Neural cell (in vitro differentiated cells): Measurements from ENCODE around the gene IQGAP2. TPM values are rescaled to one million over a fixed set of nuclear protein-coding genes. Genes with fewer than 3 reads are reported as not detected.

ENCODE experiments used
- H2AFZ ChIP-seq: fragments of 200-600, 300-800 bp; sonication (generic), shearing (Covaris generic); 2 replicates; pipeline ENCODE4 v1.6.0; 2014; ENCODE audit warnings: low read depth, mild to moderate bottlenecking, antibody characterized with exemption, low read length, moderate library complexity
- H3F3A ChIP-seq: fragments of 200-600 bp; shearing (Covaris generic); 2 replicates; pipeline ENCODE4 v1.6.1; 2016; ENCODE audit warnings: mild to moderate bottlenecking, moderate library complexity, mixed read lengths, antibody characterized with exemption, low read length; ENCODE audit not compliant: insufficient read depth, poor library complexity, severe bottlenecking
- H3K27ac ChIP-seq: fragments of 200-600, 300-800 bp; sonication (generic), shearing (Covaris generic); 2 replicates; pipeline ENCODE4 v1.5.1; 2014; ENCODE audit warnings: mild to moderate bottlenecking, low read length, moderate library complexity
- H3K27me3 ChIP-seq: fragments of 300-800, 200-600 bp; sonication (generic), shearing (Covaris generic); 2 replicates; pipeline ENCODE4 v1.6.0; 2014; ENCODE audit warnings: mild to moderate bottlenecking, low read depth, low read length, moderate library complexity; ENCODE audit not compliant: insufficient read depth
- H3K36me3 ChIP-seq: fragments of 300-800, 200-600 bp; sonication (generic), shearing (Covaris generic); 2 replicates; pipeline ENCODE4 v1.5.1; 2014; ENCODE audit warnings: mild to moderate bottlenecking, antibody characterized with exemption, low read length, moderate library complexity; ENCODE audit not compliant: insufficient read depth
- H3K4me2 ChIP-seq: fragments of 300-800, 200-600 bp; sonication (generic), shearing (Covaris generic); 2 replicates; pipeline ENCODE4 v1.6.0; 2014; ENCODE audit warnings: mild to moderate bottlenecking, low read length
- H3K4me3 ChIP-seq: fragments of 300-800, 200-600 bp; sonication (generic), shearing (Covaris generic); 2 replicates; pipeline ENCODE4 v1.5.1; 2014; ENCODE audit warnings: mild to moderate bottlenecking, low read length, moderate library complexity
- H3K79me2 ChIP-seq: fragments of 200-600 bp; shearing (Covaris generic); replicated peaks from 2 replicates; pipeline ENCODE4 v1.6.0; 2014; ENCODE audit warnings: mild to moderate bottlenecking, low read length, moderate library complexity; ENCODE audit not compliant: insufficient read depth
- H3K9ac ChIP-seq: fragments of 300-800, 200-600 bp; sonication (generic), shearing (Covaris generic); 2 replicates; pipeline ENCODE4 v1.6.1; 2016; ENCODE audit warnings: mild to moderate bottlenecking, low read length, mixed read lengths
- H3K9me2 ChIP-seq: fragments of 200-600 bp; shearing (Covaris generic); 2 replicates; pipeline ENCODE4 v1.6.1; 2016; ENCODE audit warnings: mild to moderate bottlenecking, low read length, mixed read lengths; ENCODE audit not compliant: insufficient read depth
- H3K9me3 ChIP-seq: fragments of 200-600, 300-800 bp; sonication (generic), shearing (Covaris generic); 2 replicates; pipeline ENCODE4 v1.6.1; 2016; ENCODE audit warnings: mild to moderate bottlenecking, mixed run types, low read length, moderate library complexity, mixed read lengths
- H4K20me1 ChIP-seq: fragments of 200-600 bp; shearing (Covaris generic); 2 replicates; pipeline ENCODE4 v1.6.1; 2016; ENCODE audit warnings: mild to moderate bottlenecking, mixed run types; ENCODE audit not compliant: insufficient read depth
- EZH2 ChIP-seq: fragments of 200-600, 300-800 bp; shearing (Covaris generic), sonication (generic); IDR thresholded peaks from 2 replicates; pipeline ENCODE4 v1.6.1; 2014; ENCODE audit warnings: antibody characterized with exemption, low read length, borderline replicate concordance, mild to moderate bottlenecking; ENCODE audit not compliant: insufficient read depth, poor library complexity, severe bottlenecking
- MXI1 ChIP-seq: fragments of 450-650 bp; conservative IDR thresholded peaks from 2 replicates; pipeline ENCODE4 v1.6.1; 2014; ENCODE audit warnings: antibody characterized with exemption, mild to moderate bottlenecking; ENCODE audit not compliant: poor library complexity, severe bottlenecking
- POLR2AphosphoS5 ChIP-seq: IDR thresholded peaks from 2 replicates; pipeline ENCODE4 v1.6.1; 2012
- RAD21 ChIP-seq: fragments of 450-650 bp; conservative IDR thresholded peaks from 2 replicates; pipeline ENCODE4 v1.6.1; 2014; ENCODE audit warnings: antibody characterized with exemption, mild to moderate bottlenecking, moderate library complexity
- SMC3 ChIP-seq: fragments of 450-650 bp; conservative IDR thresholded peaks from 2 replicates; pipeline ENCODE4 v1.6.1; 2014; ENCODE audit warnings: antibody characterized with exemption, mild to moderate bottlenecking, moderate library complexity; ENCODE audit not compliant: poor library complexity
- TAF1 ChIP-seq: IDR thresholded peaks from 2 replicates; pipeline ENCODE4 v1.6.1; 2012; ENCODE audit warnings: low read depth
- polyA plus RNA-seq: library from polyadenylated mRNA; depleted of rRNA; stranded (reverse); fragments of >200 nt; gene quantifications from 2 replicates; pipeline ENCODE4 v1.2.3, GENCODE V29; 2014
- TF ChIP-seq, protein P1 (sequence below): IDR thresholded peaks from 2 replicates; pipeline ENCODE4 v1.6.1; 2012; ENCODE audit warnings: borderline replicate concordance
- TF ChIP-seq, protein P2 (sequence below): fragments of 450-650 bp; IDR thresholded peaks from 2 replicates; pipeline ENCODE4 v1.5.1; 2014; ENCODE audit warnings: antibody characterized with exemption, mild to moderate bottlenecking, moderate library complexity; ENCODE audit not compliant: poor library complexity, severe bottlenecking

Gene IQGAP2
- polyA plus RNA-seq, 1 donor from 2014 or later = 5.2 TPM

DNA sequence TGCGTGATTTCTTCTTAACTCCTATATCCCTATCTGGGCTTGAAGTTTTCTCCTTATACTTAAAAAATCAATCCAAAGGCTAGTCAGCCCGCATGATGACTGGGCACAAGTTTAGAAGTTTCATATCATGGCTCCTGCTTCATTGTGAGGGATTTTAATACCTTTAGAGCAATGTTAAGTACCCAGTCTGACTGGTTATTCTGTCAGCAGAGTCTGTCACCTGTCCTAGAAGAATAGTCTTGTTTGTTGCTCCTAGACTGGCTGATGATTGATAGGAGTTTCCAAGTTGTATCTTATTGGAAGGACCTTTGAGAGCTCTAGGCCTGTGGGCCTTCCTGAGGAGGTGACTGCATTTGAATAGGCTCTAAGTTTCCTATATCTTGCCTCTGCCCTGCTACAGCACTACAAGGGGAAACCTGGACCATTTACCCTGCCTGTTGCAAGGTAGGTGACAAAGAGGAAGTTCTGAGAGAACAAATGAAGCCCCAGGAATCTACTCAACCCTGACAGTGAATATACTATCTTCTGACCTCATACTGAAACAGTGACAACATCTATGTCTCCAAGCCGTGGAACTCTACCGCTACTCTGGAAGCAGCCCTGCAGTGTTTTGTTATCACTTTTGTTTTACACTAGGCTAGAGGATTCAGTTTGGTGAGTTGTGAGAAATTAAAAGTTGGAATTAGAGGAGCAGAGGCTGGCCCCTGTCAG, 153.6 kb downstream of the IQGAP2 start:
- H3K4me2 ChIP-seq = no peak overlapping the region

DNA sequence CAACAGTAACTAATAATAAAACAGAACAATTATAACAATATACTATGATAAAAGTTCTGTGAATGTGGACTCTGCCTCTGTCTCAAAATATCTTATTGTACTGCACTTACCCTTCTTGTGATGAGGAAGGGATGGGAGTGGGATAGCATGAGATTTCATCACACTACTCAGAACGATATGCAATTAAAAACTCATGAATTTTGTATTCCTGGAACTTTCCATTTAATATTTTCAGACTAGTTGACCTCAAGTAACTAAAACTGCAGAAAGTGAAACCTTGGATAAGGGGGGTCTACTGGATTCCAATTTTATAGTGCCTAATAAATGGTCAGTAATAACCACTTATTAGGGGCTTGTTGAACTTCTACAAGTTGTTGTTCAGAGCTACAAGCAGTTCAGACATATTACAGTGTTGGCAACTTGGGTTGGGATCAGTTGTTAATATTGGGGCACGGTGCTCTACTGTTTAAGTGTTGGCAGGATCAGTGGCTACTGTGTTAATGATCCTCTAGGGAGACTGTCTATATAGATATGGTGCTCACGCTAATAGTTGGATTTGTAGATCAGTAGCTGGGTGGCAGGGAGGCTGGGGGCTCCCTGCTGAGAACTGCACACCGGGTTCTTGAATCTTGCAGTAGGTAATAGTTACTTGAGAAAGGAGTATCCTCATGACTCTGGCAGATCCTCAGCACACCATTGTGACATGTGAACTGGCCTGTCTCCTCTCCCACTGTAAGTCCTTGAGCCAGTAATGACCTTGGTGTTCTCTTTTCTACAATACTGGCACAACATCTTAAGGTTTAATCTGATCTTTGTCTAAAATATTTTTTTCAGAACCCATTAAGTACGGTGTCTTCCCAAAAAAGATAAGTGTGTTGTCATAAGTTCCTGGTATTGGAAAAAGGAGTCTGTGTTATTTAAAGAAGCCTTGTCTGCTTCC, 158.1 kb downstream of the IQGAP2 start:
- no peaks in the 10 kb centered on the region for H4K20me1 ChIP-seq
- H3K9ac ChIP-seq = no peak overlapping the region

More for the DNA sequence above, 153.6 kb downstream of the IQGAP2 start:
- TF ChIP-seq MXI1 (no peak), SMC3 (no peak), RAD21 (no peak), POLR2AphosphoS5 (no peak), EZH2 (no peak)
- TF ChIP-seq, protein P1, sequence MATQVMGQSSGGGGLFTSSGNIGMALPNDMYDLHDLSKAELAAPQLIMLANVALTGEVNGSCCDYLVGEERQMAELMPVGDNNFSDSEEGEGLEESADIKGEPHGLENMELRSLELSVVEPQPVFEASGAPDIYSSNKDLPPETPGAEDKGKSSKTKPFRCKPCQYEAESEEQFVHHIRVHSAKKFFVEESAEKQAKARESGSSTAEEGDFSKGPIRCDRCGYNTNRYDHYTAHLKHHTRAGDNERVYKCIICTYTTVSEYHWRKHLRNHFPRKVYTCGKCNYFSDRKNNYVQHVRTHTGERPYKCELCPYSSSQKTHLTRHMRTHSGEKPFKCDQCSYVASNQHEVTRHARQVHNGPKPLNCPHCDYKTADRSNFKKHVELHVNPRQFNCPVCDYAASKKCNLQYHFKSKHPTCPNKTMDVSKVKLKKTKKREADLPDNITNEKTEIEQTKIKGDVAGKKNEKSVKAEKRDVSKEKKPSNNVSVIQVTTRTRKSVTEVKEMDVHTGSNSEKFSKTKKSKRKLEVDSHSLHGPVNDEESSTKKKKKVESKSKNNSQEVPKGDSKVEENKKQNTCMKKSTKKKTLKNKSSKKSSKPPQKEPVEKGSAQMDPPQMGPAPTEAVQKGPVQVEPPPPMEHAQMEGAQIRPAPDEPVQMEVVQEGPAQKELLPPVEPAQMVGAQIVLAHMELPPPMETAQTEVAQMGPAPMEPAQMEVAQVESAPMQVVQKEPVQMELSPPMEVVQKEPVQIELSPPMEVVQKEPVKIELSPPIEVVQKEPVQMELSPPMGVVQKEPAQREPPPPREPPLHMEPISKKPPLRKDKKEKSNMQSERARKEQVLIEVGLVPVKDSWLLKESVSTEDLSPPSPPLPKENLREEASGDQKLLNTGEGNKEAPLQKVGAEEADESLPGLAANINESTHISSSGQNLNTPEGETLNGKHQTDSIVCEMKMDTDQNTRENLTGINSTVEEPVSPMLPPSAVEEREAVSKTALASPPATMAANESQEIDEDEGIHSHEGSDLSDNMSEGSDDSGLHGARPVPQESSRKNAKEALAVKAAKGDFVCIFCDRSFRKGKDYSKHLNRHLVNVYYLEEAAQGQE = no peak
- TF ChIP-seq, protein P2, sequence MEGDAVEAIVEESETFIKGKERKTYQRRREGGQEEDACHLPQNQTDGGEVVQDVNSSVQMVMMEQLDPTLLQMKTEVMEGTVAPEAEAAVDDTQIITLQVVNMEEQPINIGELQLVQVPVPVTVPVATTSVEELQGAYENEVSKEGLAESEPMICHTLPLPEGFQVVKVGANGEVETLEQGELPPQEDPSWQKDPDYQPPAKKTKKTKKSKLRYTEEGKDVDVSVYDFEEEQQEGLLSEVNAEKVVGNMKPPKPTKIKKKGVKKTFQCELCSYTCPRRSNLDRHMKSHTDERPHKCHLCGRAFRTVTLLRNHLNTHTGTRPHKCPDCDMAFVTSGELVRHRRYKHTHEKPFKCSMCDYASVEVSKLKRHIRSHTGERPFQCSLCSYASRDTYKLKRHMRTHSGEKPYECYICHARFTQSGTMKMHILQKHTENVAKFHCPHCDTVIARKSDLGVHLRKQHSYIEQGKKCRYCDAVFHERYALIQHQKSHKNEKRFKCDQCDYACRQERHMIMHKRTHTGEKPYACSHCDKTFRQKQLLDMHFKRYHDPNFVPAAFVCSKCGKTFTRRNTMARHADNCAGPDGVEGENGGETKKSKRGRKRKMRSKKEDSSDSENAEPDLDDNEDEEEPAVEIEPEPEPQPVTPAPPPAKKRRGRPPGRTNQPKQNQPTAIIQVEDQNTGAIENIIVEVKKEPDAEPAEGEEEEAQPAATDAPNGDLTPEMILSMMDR = no peak
- H2AFZ ChIP-seq = no peak overlapping the region
- no peaks in the 10 kb centered on the region for H3F3A ChIP-seq
- H3K79me2 ChIP-seq = no peaks in the 10 kb centered on the region
- H3K27ac ChIP-seq = no peak overlapping the region
- no peaks in the 10 kb centered on the region for H3K9me3 ChIP-seq
- H4K20me1 ChIP-seq = no peaks in the 10 kb centered on the region
- H3K27me3 ChIP-seq = no peaks in the 10 kb centered on the region
- H3K36me3 ChIP-seq = no peaks in the 10 kb centered on the region
- H3K9ac ChIP-seq = no peak overlapping the region
- no peak overlapping the region for H3K4me3 ChIP-seq
- no peaks in the 10 kb centered on the region for H3K9me2 ChIP-seq

More for the DNA sequence above, 158.1 kb downstream of the IQGAP2 start:
- no peaks in the 10 kb centered on the region for H3K36me3 ChIP-seq
- no peaks in the 10 kb centered on the region for H3K9me3 ChIP-seq
- H2AFZ ChIP-seq = no peak overlapping the region
- TF ChIP-seq EZH2 = no peak
- TF ChIP-seq SMC3 = no peak
- no peak for TF ChIP-seq TAF1
- TF ChIP-seq, protein P1 = no peak
- TF ChIP-seq POLR2AphosphoS5 = no peak
- no peaks in the 10 kb centered on the region for H3K9me2 ChIP-seq
- H3F3A ChIP-seq = no peaks in the 10 kb centered on the region
- H3K27ac ChIP-seq = no peak overlapping the region
- H3K4me2 ChIP-seq = no peak overlapping the region
- no peaks in the 10 kb centered on the region for H3K27me3 ChIP-seq
- no peaks in the 10 kb centered on the region for H3K79me2 ChIP-seq
- no peak overlapping the region for H3K4me3 ChIP-seq
